GM21576 (cell line): Measurements from ENCODE around the gene ZNF428.
"Not testable (repeated sequence)": the region's sequence is repeated elsewhere in the genome, so short reads cannot be mapped to it uniquely, and the experiment has no call there.

ENCODE experiments used
- ATAC-seq: cut with Tn5 transposase; IDR thresholded peaks from one replicate; pipeline ENCODE4 v1.9.1; 2021; ENCODE audit warnings: mild to moderate bottlenecking, moderate library complexity; ENCODE audit not compliant: unreplicated experiment

The ZNF428 gene

GRCh38 chr19:43640424-43640757, 21.0 kb upstream of the ZNF428 start:
- no peak for ATAC-seq

GRCh38 chr19:43639519-43640423, 20.3 kb upstream of the ZNF428 start, which contains the start of gene CADM4:
Gene CADM4, minus strand, starts transcription at chr19:43639850. Its CDS starts 60 bp downstream, at chr19:43639790.
- no peak for ATAC-seq

- ATAC-seq: no peak
Measured at GRCh38 chr19:43638995-43639518, 19.6 kb upstream of the ZNF428 start.

- ATAC-seq: no peak
Measured at GRCh38 chr19:43638214-43638994, 19.0 kb upstream of the ZNF428 start.

- no peak for ATAC-seq
Measured at GRCh38 chr19:43636121-43636683, 16.8 kb upstream of the ZNF428 start.

- ATAC-seq: not testable (repeated sequence)
Measured at GRCh38 chr19:43635561-43635940, 16.1 kb upstream of the ZNF428 start.

- ATAC-seq: no peak
Measured at GRCh38 chr19:43634872-43635560, 15.6 kb upstream of the ZNF428 start.

GRCh38 chr19:43634506-43634871, 15.1 kb upstream of the ZNF428 start:
- ATAC-seq: no peak

GRCh38 chr19:43634068-43634467, 14.6 kb upstream of the ZNF428 start:
- no peak for ATAC-seq

- no peak for ATAC-seq
Measured at GRCh38 chr19:43633520-43633919, 14.1 kb upstream of the ZNF428 start.

- no peak for ATAC-seq
Measured at GRCh38 chr19:43631491-43631890, 12.1 kb upstream of the ZNF428 start.

- ATAC-seq: no peak
Measured at GRCh38 chr19:43628646-43629326, 9.4 kb upstream of the ZNF428 start.

GRCh38 chr19:43626838-43627237, 7.4 kb upstream of the ZNF428 start:
- no peak for ATAC-seq

GRCh38 chr19:43625918-43626579, 6.6 kb upstream of the ZNF428 start:
- no peak for ATAC-seq

GRCh38 chr19:43624933-43625332, 5.5 kb upstream of the ZNF428 start:
- ATAC-seq: no peak

GRCh38 chr19:43623889-43624670, 4.7 kb upstream of the ZNF428 start:
- no peak for ATAC-seq

GRCh38 chr19:43622956-43623355, 3.5 kb upstream of the ZNF428 start:
- no peak for ATAC-seq

- ATAC-seq: no peak
Measured at GRCh38 chr19:43622070-43622469, 2.6 kb upstream of the ZNF428 start.
